Calu3 (cell line): ENCODE measurements around the gene TMEM185B. TPM values are rescaled to one million over a fixed set of nuclear protein-coding genes. Genes with fewer than 3 reads are reported as not detected.

Experiments
- BruUV-seq: library from RNA; stranded (reverse); fragments of 400-500 nt; replicated peaks from 2 replicates; lab custom pipeline; 2021; lab: Mats Ljungman, UMichigan
- CTCF ChIA-PET: fragments of 300-600 bp; sonication (Branson Sonifier 250); formaldehyde crosslinking; loops from one replicate; lab custom pipeline; 2022; ENCODE audit warnings: antibody characterized with exemption; lab: Charles Lee
- DNase-seq: peaks from one replicate; pipeline ENCODE4 v3.0.0; 2022
- H3K27ac Mint-ChIP-seq: one replicate; pipeline ENCODE4 v1.8.0; 2022; ENCODE audit warnings: mixed read lengths; ENCODE audit not compliant: unreplicated experiment
- H3K27me3 Mint-ChIP-seq: one replicate; pipeline ENCODE4 v1.8.0; 2022; ENCODE audit warnings: mixed read lengths; ENCODE audit not compliant: unreplicated experiment
- H3K36me3 Mint-ChIP-seq: one replicate; pipeline ENCODE4 v1.8.0; 2022; ENCODE audit warnings: mild to moderate bottlenecking, moderate library complexity, mixed read lengths; ENCODE audit not compliant: insufficient read depth, unreplicated experiment
- H3K4me1 Mint-ChIP-seq: one replicate; pipeline ENCODE4 v1.8.0; 2022; ENCODE audit warnings: mild to moderate bottlenecking, low read depth, mixed read lengths; ENCODE audit not compliant: unreplicated experiment
- H3K4me3 Mint-ChIP-seq: one replicate; pipeline ENCODE4 v1.8.0; 2022; ENCODE audit warnings: mild to moderate bottlenecking, low read depth, moderate library complexity, mixed read lengths; ENCODE audit not compliant: unreplicated experiment
- H3K9me3 Mint-ChIP-seq: one replicate; pipeline ENCODE4 v1.8.0; 2022; ENCODE audit warnings: low read depth, mixed read lengths; ENCODE audit not compliant: unreplicated experiment
- intact Hi-C: fragments of 100-400 bp; cut with micrococcal nuclease; formaldehyde crosslinking; loops from one replicate; pipeline ENCODE4 v1.10.0; 2022; ENCODE audit not compliant: unreplicated experiment
- total RNA-seq: library from RNA; stranded (reverse); gene quantifications from 2 replicates; pipeline ENCODE4 v1.2.3, GENCODE V29; 2022
- TF ChIP-seq, protein P1 (sequence below): fragments of 200-600 bp; IDR thresholded peaks from one replicate; pipeline ENCODE4 v1.8.0; 2022; ENCODE audit warnings: antibody characterized with exemption; ENCODE audit not compliant: unreplicated experiment

TMEM185B gene
- total RNA-seq, 1 experiment from 2014 or later: 42.8 TPM

- CTCF ChIA-PET: interaction anchor here (1.3 kb wide), 1 partner anchor 13 kb away, joined by 4 read pairs; no protein-coding TSS in a partner anchor
- no TSS peak for BruUV-seq
- intact Hi-C loops: no loop called here
- H3K27ac Mint-ChIP-seq: no peak overlapping the region
- TF ChIP-seq, protein P1, sequence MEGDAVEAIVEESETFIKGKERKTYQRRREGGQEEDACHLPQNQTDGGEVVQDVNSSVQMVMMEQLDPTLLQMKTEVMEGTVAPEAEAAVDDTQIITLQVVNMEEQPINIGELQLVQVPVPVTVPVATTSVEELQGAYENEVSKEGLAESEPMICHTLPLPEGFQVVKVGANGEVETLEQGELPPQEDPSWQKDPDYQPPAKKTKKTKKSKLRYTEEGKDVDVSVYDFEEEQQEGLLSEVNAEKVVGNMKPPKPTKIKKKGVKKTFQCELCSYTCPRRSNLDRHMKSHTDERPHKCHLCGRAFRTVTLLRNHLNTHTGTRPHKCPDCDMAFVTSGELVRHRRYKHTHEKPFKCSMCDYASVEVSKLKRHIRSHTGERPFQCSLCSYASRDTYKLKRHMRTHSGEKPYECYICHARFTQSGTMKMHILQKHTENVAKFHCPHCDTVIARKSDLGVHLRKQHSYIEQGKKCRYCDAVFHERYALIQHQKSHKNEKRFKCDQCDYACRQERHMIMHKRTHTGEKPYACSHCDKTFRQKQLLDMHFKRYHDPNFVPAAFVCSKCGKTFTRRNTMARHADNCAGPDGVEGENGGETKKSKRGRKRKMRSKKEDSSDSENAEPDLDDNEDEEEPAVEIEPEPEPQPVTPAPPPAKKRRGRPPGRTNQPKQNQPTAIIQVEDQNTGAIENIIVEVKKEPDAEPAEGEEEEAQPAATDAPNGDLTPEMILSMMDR: no peak
- no peaks in the 10 kb centered on the region for H3K9me3 Mint-ChIP-seq
- H3K4me3 Mint-ChIP-seq: no peak overlapping the region
- peaks cover 29% of the 10 kb centered on the region for H3K36me3 Mint-ChIP-seq
- DNase-seq: no peak
- no peaks in the 10 kb centered on the region for H3K27me3 Mint-ChIP-seq
- peaks cover 15% of the 10 kb centered on the region for H3K4me1 Mint-ChIP-seq
Observed at GRCh38 chr2:120218181-120218580, 5.0 kb downstream of the TMEM185B start.

DNA sequence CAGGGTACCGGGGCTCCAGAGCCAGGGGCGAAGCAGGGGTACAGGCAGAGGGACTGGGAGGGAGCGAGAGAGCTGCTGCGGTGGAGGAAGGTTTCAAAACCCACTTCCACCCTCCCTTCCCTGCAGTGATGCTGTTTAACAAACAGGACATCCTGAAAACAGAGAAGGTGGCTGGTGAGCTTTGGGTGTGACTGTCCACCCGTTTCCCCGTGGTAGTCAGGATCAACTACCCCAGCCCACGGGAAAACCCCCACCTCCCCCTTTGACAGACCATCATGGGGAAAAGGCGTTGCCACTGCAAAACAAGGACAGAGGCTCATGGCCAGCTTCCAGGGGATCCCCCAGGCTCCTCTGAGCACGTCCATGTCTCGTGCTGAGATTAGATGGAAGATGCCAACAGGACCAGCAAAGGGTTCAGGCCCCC, 12.9 kb downstream of the TMEM185B start:
- Mint-ChIP-seq H3K27me3 (no peaks in the 10 kb centered on the region), H3K4me1 (no peaks in the 10 kb centered on the region), H3K9me3 (no peaks in the 10 kb centered on the region), H3K36me3 (no peaks in the 10 kb centered on the region), H3K4me3 (no peak overlapping the region), H3K27ac (no peak overlapping the region)
- BruUV-seq: no TSS peak
- TF ChIP-seq, protein P1: no peak
- intact Hi-C loops: no loop called here
- no peak for DNase-seq
- CTCF ChIA-PET: interaction anchor here (0.5 kb wide), 1 partner anchor 1695 kb away, joined by 3 read pairs; no protein-coding TSS in a partner anchor

DNA sequence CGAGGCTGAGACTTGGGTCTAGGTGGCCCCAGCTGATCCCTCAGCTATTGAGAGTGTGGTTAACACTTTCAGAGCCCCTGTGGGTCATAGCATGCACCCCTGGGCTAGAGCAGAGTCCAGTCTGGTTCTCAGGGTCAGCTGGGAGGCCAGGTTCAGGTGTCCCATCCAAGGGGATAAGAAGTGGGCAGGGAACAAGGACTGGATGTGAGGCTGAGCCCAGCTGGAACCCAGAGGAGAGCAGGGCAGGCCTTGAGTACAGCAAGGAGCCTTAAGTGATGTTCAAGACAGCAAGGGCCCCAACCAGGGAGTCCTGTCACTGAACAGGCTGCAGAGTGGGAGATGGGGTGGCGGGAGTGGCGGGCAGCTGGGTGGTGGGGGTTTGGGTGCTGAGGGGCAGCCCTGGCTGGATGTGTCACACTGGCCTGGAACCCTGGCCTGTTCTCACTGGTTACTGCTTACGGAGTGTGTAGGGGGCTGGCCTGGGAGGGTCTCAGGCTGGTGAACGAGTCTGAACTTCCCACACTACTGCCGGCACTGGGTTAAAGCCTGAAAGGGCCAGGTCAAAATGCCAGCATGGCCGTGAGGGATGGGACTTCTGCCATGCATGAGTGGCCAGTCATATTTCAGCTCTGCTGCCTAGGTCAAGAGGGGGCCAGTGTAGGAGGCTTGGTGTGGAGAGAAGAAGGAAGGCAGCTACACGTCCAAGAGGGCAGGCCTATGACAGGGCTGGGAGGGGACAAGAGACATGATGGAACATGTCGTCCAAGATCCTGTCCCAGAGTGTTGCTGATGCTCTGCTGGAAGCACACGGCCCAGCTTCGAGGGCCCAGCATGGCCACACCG, 13.6 kb downstream of the TMEM185B start:
- BruUV-seq: no TSS peak
- H3K27me3 Mint-ChIP-seq: no peaks in the 10 kb centered on the region
- H3K9me3 Mint-ChIP-seq: no peaks in the 10 kb centered on the region
- DNase-seq: no peak
- CTCF ChIA-PET: interaction anchor here (0.5 kb wide), 1 partner anchor 1694 kb away, joined by 3 read pairs; no protein-coding TSS in a partner anchor
- intact Hi-C loops: no loop called here
- no peaks in the 10 kb centered on the region for H3K36me3 Mint-ChIP-seq
- TF ChIP-seq, protein P1: no peak
- H3K4me3 Mint-ChIP-seq: no peak overlapping the region
- H3K27ac Mint-ChIP-seq: no peak overlapping the region
- no peaks in the 10 kb centered on the region for H3K4me1 Mint-ChIP-seq

DNA sequence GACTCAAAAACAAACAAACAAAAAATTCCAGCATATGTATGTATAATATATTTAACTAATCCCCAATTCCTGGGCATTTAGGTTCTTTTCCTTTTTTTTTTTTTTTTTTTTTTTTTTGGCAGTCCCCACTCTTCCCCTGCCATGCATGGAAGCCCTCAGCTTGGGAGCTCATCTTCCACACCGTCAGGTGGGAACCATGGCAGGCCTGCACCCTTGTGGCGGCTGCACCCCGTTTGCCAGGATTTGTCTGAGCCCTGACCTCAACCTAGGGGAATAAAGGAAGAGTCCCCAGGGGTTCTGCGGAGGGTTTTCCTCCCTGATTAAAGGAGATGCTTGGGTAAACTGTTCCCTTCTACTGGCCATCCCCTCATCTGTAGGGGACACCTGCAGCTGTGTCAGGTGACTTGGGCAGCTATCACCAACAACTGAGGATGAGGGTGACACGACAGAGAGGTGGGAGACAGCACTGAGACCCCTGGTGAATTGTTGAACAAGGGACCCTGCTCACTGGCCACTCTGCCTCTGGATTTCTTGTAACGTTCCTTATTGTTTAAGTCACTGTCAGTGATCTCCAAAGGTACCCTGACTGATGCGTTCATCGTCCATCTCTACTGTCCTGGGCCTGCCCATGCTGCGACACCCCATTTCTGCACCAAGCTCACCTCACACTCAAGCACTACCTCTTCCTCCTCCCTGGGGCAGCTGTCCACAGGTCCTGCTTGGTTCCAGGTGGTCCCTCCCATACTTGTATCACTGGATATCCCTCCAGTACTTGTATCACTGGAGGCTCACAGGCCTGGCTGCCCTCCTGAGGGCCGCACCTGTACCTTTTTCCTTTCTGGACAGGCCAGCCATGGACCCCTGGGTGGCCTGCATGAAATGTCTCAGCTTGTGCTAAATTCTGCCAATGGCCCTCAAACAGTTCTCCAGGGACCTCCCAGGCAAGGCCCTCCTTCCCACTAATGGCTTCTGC, 14.5 kb downstream of the TMEM185B start:
- Mint-ChIP-seq H3K27ac (no peak overlapping the region), H3K4me3 (no peak overlapping the region), H3K4me1 (no peaks in the 10 kb centered on the region), H3K36me3 (no peaks in the 10 kb centered on the region), H3K27me3 (no peaks in the 10 kb centered on the region), H3K9me3 (no peaks in the 10 kb centered on the region)
- CTCF ChIA-PET: no interaction called here
- intact Hi-C loops: no loop called here
- TF ChIP-seq, protein P1: no peak
- no TSS peak for BruUV-seq
- no peak for DNase-seq
